ENCODE results near the gene SLC9A9. TPM values are rescaled to one million over a fixed set of nuclear protein-coding genes. Genes with fewer than 3 reads are reported as not detected.

SLC9A9 gene
- total and polyA plus RNA-seq, 9 donors: 9.6 to 18.3 (median 11.2) TPM

- no peaks in the 10 kb centered on the region for H3K27me3 ChIP-seq (ENCODE audit: control insufficient read depth, insufficient read depth, low read length)
- no peak overlapping the region for H3K4me3 ChIP-seq (ENCODE audit: low read length)
- H3K9me3 ChIP-seq (replicated peaks; ENCODE audit: control insufficient read depth, low read depth, low read length): no peaks in the 10 kb centered on the region
- no CpG with 5 or more reads among the region's 2 CpGs for WGBS (ENCODE audit: insufficient coverage)
- no peak for DNase-seq
- no peaks in the 10 kb centered on the region for H3K36me3 ChIP-seq (ENCODE audit: control insufficient read depth, insufficient read depth, low read length)
- no peak overlapping the region for H3K27ac ChIP-seq (ENCODE audit: low read length)
- no peaks in the 10 kb centered on the region for H3K4me1 ChIP-seq (ENCODE audit: control insufficient read depth, insufficient read depth, low read length)
These were observed 498.8 kb downstream of the SLC9A9 start for GRCh38 chr3:143349455-143349854.

GRCh38 chr3:143348486-143349327, 499.6 kb downstream of the SLC9A9 start:
- H3K9me3 ChIP-seq (replicated peaks; ENCODE audit: control insufficient read depth, low read depth, low read length): no peaks in the 10 kb centered on the region
- WGBS (ENCODE audit: insufficient coverage): no CpG with 5 or more reads among the region's 5 CpGs

GRCh38 chr3:143344516-143345165, 503.6 kb downstream of the SLC9A9 start:
- Histone ChIP-seq H3K27me3 (ENCODE audit: control insufficient read depth, insufficient read depth, low read length) (no peaks in the 10 kb centered on the region), H3K27ac (ENCODE audit: low read length) (no peak overlapping the region), H3K4me3 (ENCODE audit: low read length) (no peak overlapping the region), H3K9me3 (replicated peaks; ENCODE audit: control insufficient read depth, low read depth, low read length) (no peaks in the 10 kb centered on the region), H3K36me3 (ENCODE audit: control insufficient read depth, insufficient read depth, low read length) (no peaks in the 10 kb centered on the region), H3K4me1 (ENCODE audit: control insufficient read depth, insufficient read depth, low read length) (no peaks in the 10 kb centered on the region)
- no peak for DNase-seq
- no CpG with 5 or more reads among the region's 1 CpG for WGBS (ENCODE audit: insufficient coverage)

More at GRCh38 chr3:143348486-143349327, 499.6 kb downstream of the SLC9A9 start:
- Histone ChIP-seq H3K36me3 (ENCODE audit: control insufficient read depth, insufficient read depth, low read length) (no peaks in the 10 kb centered on the region), H3K27me3 (ENCODE audit: control insufficient read depth, insufficient read depth, low read length) (no peaks in the 10 kb centered on the region), H3K27ac (ENCODE audit: low read length) (no peak overlapping the region), H3K4me1 (ENCODE audit: control insufficient read depth, insufficient read depth, low read length) (no peaks in the 10 kb centered on the region), H3K4me3 (ENCODE audit: low read length) (no peak overlapping the region)
- DNase-seq: no peak

GRCh38 chr3:143343944-143344343, 504.3 kb downstream of the SLC9A9 start:
- no CpG with 5 or more reads among the region's 1 CpG for WGBS (ENCODE audit: insufficient coverage)
- Histone ChIP-seq H3K9me3 (replicated peaks; ENCODE audit: control insufficient read depth, low read depth, low read length) (no peaks in the 10 kb centered on the region), H3K4me3 (ENCODE audit: low read length) (no peak overlapping the region), H3K27ac (ENCODE audit: low read length) (no peak overlapping the region), H3K27me3 (ENCODE audit: control insufficient read depth, insufficient read depth, low read length) (no peaks in the 10 kb centered on the region), H3K36me3 (ENCODE audit: control insufficient read depth, insufficient read depth, low read length) (no peaks in the 10 kb centered on the region), H3K4me1 (ENCODE audit: control insufficient read depth, insufficient read depth, low read length) (no peaks in the 10 kb centered on the region)
- no peak for DNase-seq

GRCh38 chr3:143343031-143343430, 505.2 kb downstream of the SLC9A9 start:
- no CpG with 5 or more reads among the region's 1 CpG for WGBS (ENCODE audit: insufficient coverage)
- no peaks in the 10 kb centered on the region for H3K4me1 ChIP-seq (ENCODE audit: control insufficient read depth, insufficient read depth, low read length)

GRCh38 chr3:143339451-143339850, 508.8 kb downstream of the SLC9A9 start:
- H3K27ac ChIP-seq (ENCODE audit: low read length): no peak overlapping the region
- no peaks in the 10 kb centered on the region for H3K27me3 ChIP-seq (ENCODE audit: control insufficient read depth, insufficient read depth, low read length)
- no peaks in the 10 kb centered on the region for H3K36me3 ChIP-seq (ENCODE audit: control insufficient read depth, insufficient read depth, low read length)
- H3K4me3 ChIP-seq (ENCODE audit: low read length): no peak overlapping the region
- peaks cover 3% of the 10 kb centered on the region for H3K9me3 ChIP-seq (replicated peaks; ENCODE audit: control insufficient read depth, low read depth, low read length)
- no peak for DNase-seq
- WGBS (ENCODE audit: insufficient coverage): no CpG with 5 or more reads among the region's 2 CpGs
- H3K4me1 ChIP-seq (ENCODE audit: control insufficient read depth, insufficient read depth, low read length): no peaks in the 10 kb centered on the region

More at GRCh38 chr3:143343031-143343430, 505.2 kb downstream of the SLC9A9 start:
- Histone ChIP-seq H3K4me3 (ENCODE audit: low read length) (no peak overlapping the region), H3K27me3 (ENCODE audit: control insufficient read depth, insufficient read depth, low read length) (no peaks in the 10 kb centered on the region), H3K9me3 (replicated peaks; ENCODE audit: control insufficient read depth, low read depth, low read length) (no peaks in the 10 kb centered on the region), H3K36me3 (ENCODE audit: control insufficient read depth, insufficient read depth, low read length) (no peaks in the 10 kb centered on the region), H3K27ac (ENCODE audit: low read length) (no peak overlapping the region)
- no peak for DNase-seq

- no peak overlapping the region for H3K4me3 ChIP-seq (ENCODE audit: low read length)
These were observed 510.9 kb downstream of the SLC9A9 start for GRCh38 chr3:143337387-143337786.

GRCh38 chr3:143334231-143334630, 514.0 kb downstream of the SLC9A9 start:
- Histone ChIP-seq H3K4me1 (ENCODE audit: control insufficient read depth, insufficient read depth, low read length) (peaks cover 14% of the 10 kb centered on the region), H3K36me3 (ENCODE audit: control insufficient read depth, insufficient read depth, low read length) (no peaks in the 10 kb centered on the region), H3K9me3 (replicated peaks; ENCODE audit: control insufficient read depth, low read depth, low read length) (peaks cover 3% of the 10 kb centered on the region), H3K27ac (ENCODE audit: low read length) (no peak overlapping the region), H3K4me3 (ENCODE audit: low read length) (no peak overlapping the region), H3K27me3 (ENCODE audit: control insufficient read depth, insufficient read depth, low read length) (no peaks in the 10 kb centered on the region)
- DNase-seq: no peak
- 79% methylated on average over 3 of the region's 4 CpGs for WGBS (ENCODE audit: insufficient coverage)

More at GRCh38 chr3:143337387-143337786, 510.9 kb downstream of the SLC9A9 start:
- no peaks in the 10 kb centered on the region for H3K4me1 ChIP-seq (ENCODE audit: control insufficient read depth, insufficient read depth, low read length)
- no peaks in the 10 kb centered on the region for H3K27me3 ChIP-seq (ENCODE audit: control insufficient read depth, insufficient read depth, low read length)
- no peak for DNase-seq
- no peak overlapping the region for H3K27ac ChIP-seq (ENCODE audit: low read length)
- no peaks in the 10 kb centered on the region for H3K36me3 ChIP-seq (ENCODE audit: control insufficient read depth, insufficient read depth, low read length)
- H3K9me3 ChIP-seq (replicated peaks; ENCODE audit: control insufficient read depth, low read depth, low read length): peaks cover 3% of the 10 kb centered on the region
- WGBS (ENCODE audit: insufficient coverage): 36% methylated on average over 2 of the region's 2 CpGs

- H3K36me3 ChIP-seq (ENCODE audit: control insufficient read depth, insufficient read depth, low read length): no peaks in the 10 kb centered on the region
- H3K4me1 ChIP-seq (ENCODE audit: control insufficient read depth, insufficient read depth, low read length): peaks cover 14% of the 10 kb centered on the region
- no peaks in the 10 kb centered on the region for H3K27me3 ChIP-seq (ENCODE audit: control insufficient read depth, insufficient read depth, low read length)
- WGBS (ENCODE audit: insufficient coverage): 60% methylated on average over 1 of the region's 2 CpGs
- peaks cover 3% of the 10 kb centered on the region for H3K9me3 ChIP-seq (replicated peaks; ENCODE audit: control insufficient read depth, low read depth, low read length)
- H3K4me3 ChIP-seq (ENCODE audit: low read length): no peak overlapping the region
- H3K27ac ChIP-seq (ENCODE audit: low read length): no peak overlapping the region
- no peak for DNase-seq
These were observed 514.9 kb downstream of the SLC9A9 start for GRCh38 chr3:143333367-143333766.

- DNase-seq: peak; percentile 41
- Histone ChIP-seq H3K4me3 (ENCODE audit: low read length) (no peak overlapping the region), H3K27me3 (ENCODE audit: control insufficient read depth, insufficient read depth, low read length) (no peaks in the 10 kb centered on the region), H3K4me1 (ENCODE audit: control insufficient read depth, insufficient read depth, low read length) (peaks cover 14% of the 10 kb centered on the region), H3K9me3 (replicated peaks; ENCODE audit: control insufficient read depth, low read depth, low read length) (peaks cover 3% of the 10 kb centered on the region), H3K36me3 (ENCODE audit: control insufficient read depth, insufficient read depth, low read length) (no peaks in the 10 kb centered on the region), H3K27ac (ENCODE audit: low read length) (no peak overlapping the region)
- WGBS (ENCODE audit: insufficient coverage): no CpG with 5 or more reads among the region's 1 CpG
These were observed 516.2 kb downstream of the SLC9A9 start for GRCh38 chr3:143332026-143332425.
